COLO829 (cell line): Measurements from ENCODE around the gene SYNPR.
"Not testable (repeated sequence)": the region's sequence is repeated elsewhere in the genome, so short reads cannot be mapped to it uniquely, and the experiment has no call there.

ENCODE experiments used
- DNase-seq: peaks from one replicate; pipeline ENCODE4 v3.0.0; 2012; ENCODE audit warnings: low spot score

The SYNPR gene

GRCh38 chr3:63278171-63279004 is at the start of gene SYNPR:
Gene SYNPR (plus strand): TSS chr3:63278308.
- no peak for DNase-seq

GRCh38 chr3:63228677-63229076 is 49.4 kb upstream of the SYNPR start:
- peak; percentile 67 for DNase-seq

GRCh38 chr3:63230146-63230545 is 48.0 kb upstream of the SYNPR start:
- DNase-seq, result no peak

GRCh38 chr3:63231643-63232042 is 46.5 kb upstream of the SYNPR start:
- DNase-seq, result no peak

- no peak for DNase-seq
Observed at GRCh38 chr3:63232764-63233396, 45.2 kb upstream of the SYNPR start.

- DNase-seq, result no peak
Observed at GRCh38 chr3:63240381-63240902, 37.7 kb upstream of the SYNPR start.

GRCh38 chr3:63242124-63242523 is 36.0 kb upstream of the SYNPR start:
- DNase-seq, result no peak

GRCh38 chr3:63244486-63244885 is 33.6 kb upstream of the SYNPR start:
- DNase-seq, result no peak

GRCh38 chr3:63245726-63246241 is 32.3 kb upstream of the SYNPR start:
- no peak for DNase-seq

GRCh38 chr3:63248015-63248414 is 30.1 kb upstream of the SYNPR start:
- no peak for DNase-seq

GRCh38 chr3:63251499-63251898 is 26.6 kb upstream of the SYNPR start:
- no peak for DNase-seq

- DNase-seq, result not testable (repeated sequence)
Observed at GRCh38 chr3:63255819-63256218, 22.3 kb upstream of the SYNPR start.

- no peak for DNase-seq
Observed at GRCh38 chr3:63264716-63265115, 13.4 kb upstream of the SYNPR start.

- no peak for DNase-seq
Observed at GRCh38 chr3:63274359-63274758, 3.7 kb upstream of the SYNPR start.

- DNase-seq, result peak; percentile 17
Observed at GRCh38 chr3:63279005-63279841, 1.1 kb downstream of the SYNPR start.

- DNase-seq, result no peak
Observed at GRCh38 chr3:63287610-63288009, 9.5 kb downstream of the SYNPR start.

GRCh38 chr3:63290686-63291085 is 12.6 kb downstream of the SYNPR start:
- no peak for DNase-seq

GRCh38 chr3:63294332-63294731 is 16.2 kb downstream of the SYNPR start:
- no peak for DNase-seq

GRCh38 chr3:63295356-63295755 is 17.2 kb downstream of the SYNPR start:
- no peak for DNase-seq

- no peak for DNase-seq
Observed at GRCh38 chr3:63295806-63296205, 17.7 kb downstream of the SYNPR start.

GRCh38 chr3:63296249-63296648 is 18.1 kb downstream of the SYNPR start:
- no peak for DNase-seq

- no peak for DNase-seq
Observed at GRCh38 chr3:63303238-63303637, 25.1 kb downstream of the SYNPR start.
